H1 (cell line): ENCODE data around the gene CAPZB. TPM values are rescaled to one million over a fixed set of nuclear protein-coding genes. Genes with fewer than 3 reads are reported as not detected.

Experiments used
- CTCF ChIA-PET: fragments of 300-600 bp; sonication (Branson Sonifier 250); formaldehyde crosslinking; loops from one replicate; lab custom pipeline; 2021; ENCODE audit not compliant: partially characterized antibody; lab: Charles Lee
- POLR2A ChIA-PET: fragments of 300-600 bp; sonication (Branson Sonifier 250); formaldehyde crosslinking; loops from one replicate; lab custom pipeline; 2021; ENCODE audit warnings: inconsistent platforms; ENCODE audit not compliant: partially characterized antibody; lab: Charles Lee
- DNase-seq, 2 experiments: peaks; one replicate each; pipeline versions ENCODE4 v3.0.0 to v3.0.0-alpha.2; 2010 to 2022; ENCODE audit warnings: low spot score in 2 of 2, low read depth in 1 of 2, mixed read lengths in 1 of 2
- FAIRE-seq: peaks from 2 replicates; lab custom pipeline; 2011; peaks lifted over from hg19 to GRCh38; lab: Jason Lieb, UNC
- H2AFZ ChIP-seq: 2 replicates; pipeline ENCODE4 v1.8.1; 2012; ENCODE audit warnings: low read length, inconsistent platforms
- H2AK5ac ChIP-seq: 2 replicates; pipeline ENCODE4 v1.6.1; 2013; ENCODE audit warnings: low read depth, low read length
- H2BK120ac ChIP-seq: replicated peaks from 2 replicates; pipeline ENCODE3; 2013; ENCODE audit warnings: low read depth, low read length, inconsistent platforms
- H2BK12ac ChIP-seq: 2 replicates; pipeline ENCODE4 v1.6.1; 2013; ENCODE audit warnings: low read depth, low read length
- H2BK15ac ChIP-seq: 2 replicates; pipeline ENCODE4 v1.6.1; 2013; ENCODE audit warnings: low read length
- H2BK20ac ChIP-seq: 2 replicates; pipeline ENCODE4 v1.6.1; 2013; ENCODE audit warnings: low read length
- H2BK5ac ChIP-seq: 2 replicates; pipeline ENCODE4 v1.6.1; 2013; ENCODE audit warnings: low read depth, low read length
- H3K14ac ChIP-seq: 2 replicates; pipeline ENCODE4 v1.6.1; 2013; ENCODE audit warnings: inconsistent platforms; ENCODE audit not compliant: insufficient read length
- H3K18ac ChIP-seq: 2 replicates; pipeline ENCODE4 v1.6.1; 2013; ENCODE audit warnings: low read length; ENCODE audit errors: extremely low read depth
- H3K23ac ChIP-seq: 2 replicates; pipeline ENCODE4 v1.6.1; 2013; ENCODE audit warnings: inconsistent platforms; ENCODE audit not compliant: insufficient read length
- H3K23me2 ChIP-seq: 2 replicates; pipeline ENCODE4 v1.6.1; 2013; ENCODE audit warnings: low read depth, low read length
- H3K27ac ChIP-seq: 2 replicates; pipeline ENCODE4 v1.6.1; 2011; ENCODE audit warnings: low read depth, low read length, inconsistent platforms
- H3K27me3 ChIP-seq, 4 experiments: replicated peaks in 1 of 4; 1 replicate in 1 of 4; 2 replicates in 3 of 4; pipeline versions ENCODE4 v1.6.1 to v1.8.1; 2011 to 2013; ENCODE audit warnings: low read length in 3 of 4, mild to moderate bottlenecking in 3 of 4, inconsistent platforms in 2 of 4, mixed read lengths in 2 of 4, moderate library complexity in 1 of 4; ENCODE audit not compliant: control insufficient read depth in 3 of 4, insufficient read depth in 3 of 4; ENCODE audit errors: extremely low read depth in 1 of 4
- H3K36me3 ChIP-seq, 4 experiments: 2 replicates each; pipeline versions ENCODE4 v1.6.1 to v1.8.1; 2011 to 2013; ENCODE audit warnings: mild to moderate bottlenecking in 4 of 4, low read length in 3 of 4, moderate library complexity in 2 of 4, control low read depth in 1 of 4, inconsistent platforms in 1 of 4; ENCODE audit not compliant: insufficient read depth in 4 of 4, control insufficient read depth in 2 of 4
- H3K4ac ChIP-seq: replicated peaks from 2 replicates; pipeline ENCODE3; 2013; ENCODE audit warnings: low read length, low read depth, mixed read lengths, inconsistent platforms; ENCODE audit not compliant: insufficient read length
- H3K4me1 ChIP-seq, 4 experiments: replicated peaks in 1 of 4; 1 replicate in 1 of 4; 2 replicates in 3 of 4; pipeline versions ENCODE4 v1.6.1 to v1.8.1; 2011 to 2013; ENCODE audit warnings: low read length in 3 of 4, inconsistent platforms in 2 of 4, mixed read lengths in 1 of 4; ENCODE audit not compliant: insufficient read depth in 4 of 4, control insufficient read depth in 3 of 4
- H3K4me2 ChIP-seq, 2 experiments: 2 replicates each; pipeline versions ENCODE4 v1.6.1 to v1.8.1; 2011 to 2013; ENCODE audit warnings: low read depth in 2 of 2, low read length in 2 of 2, control low read depth in 1 of 2, inconsistent platforms in 1 of 2, mild to moderate bottlenecking in 1 of 2; ENCODE audit not compliant: insufficient read depth in 1 of 2
- H3K4me3 ChIP-seq, 4 experiments: fragments of 200-600, 300-600 bp in 1 of 4; sonication (generic), shearing (Covaris generic), sonication (Bioruptor Twin) in 1 of 4; 2 replicates each; pipeline versions ENCODE4 v1.5.1 to v1.8.1; 2011 to 2016; ENCODE audit warnings: low read length in 4 of 4, low read depth in 3 of 4, control low read depth in 2 of 4, inconsistent platforms in 2 of 4, mild to moderate bottlenecking in 2 of 4, mixed read lengths in 1 of 4, moderate library complexity in 1 of 4; ENCODE audit not compliant: insufficient read depth in 2 of 4; ENCODE audit errors: extremely low read depth in 1 of 4
- H3K56ac ChIP-seq: replicated peaks from 2 replicates; pipeline ENCODE3; 2013; ENCODE audit warnings: low read depth, mild to moderate bottlenecking, mixed read lengths, low read length, inconsistent platforms; ENCODE audit not compliant: insufficient read length
- H3K79me1 ChIP-seq: 2 replicates; pipeline ENCODE4 v1.6.1; 2013; ENCODE audit warnings: low read depth, low read length, control low read depth
- H3K79me2 ChIP-seq, 2 experiments: 2 replicates each; pipeline versions ENCODE4 v1.6.1 to v1.8.1; 2012 to 2013; ENCODE audit warnings: low read length in 2 of 2, mild to moderate bottlenecking in 2 of 2, inconsistent platforms in 1 of 2; ENCODE audit not compliant: insufficient read depth in 2 of 2, control insufficient read depth in 1 of 2
- H3K9ac ChIP-seq, 4 experiments: replicated peaks in 1 of 4; 1 replicate in 1 of 4; 2 replicates in 3 of 4; pipeline versions ENCODE4 v1.6.1 to v1.8.1; 2011 to 2013; ENCODE audit warnings: low read depth in 3 of 4, low read length in 3 of 4, control low read depth in 2 of 4, mild to moderate bottlenecking in 2 of 4, moderate library complexity in 2 of 4, inconsistent platforms in 1 of 4; ENCODE audit errors: extremely low read depth in 1 of 4
- H3K9me3 ChIP-seq, 2 experiments: 2 replicates each; pipeline versions ENCODE4 v1.6.1 to v1.8.1; 2012 to 2013; ENCODE audit warnings: mild to moderate bottlenecking in 2 of 2, moderate library complexity in 2 of 2, control low read depth in 1 of 2, inconsistent platforms in 1 of 2, low read depth in 1 of 2, low read length in 1 of 2, mixed read lengths in 1 of 2; ENCODE audit not compliant: insufficient read depth in 2 of 2
- H4K20me1 ChIP-seq, 2 experiments: replicated peaks in 1 of 2; 2 replicates each; pipeline versions ENCODE3 to v1.8.1; 2011 to 2013; ENCODE audit warnings: inconsistent platforms in 2 of 2, low read length in 2 of 2, mild to moderate bottlenecking in 1 of 2; ENCODE audit not compliant: insufficient read depth in 2 of 2, control insufficient read depth in 1 of 2
- H4K5ac ChIP-seq: 2 replicates; pipeline ENCODE4 v1.6.1; 2013; ENCODE audit warnings: low read length, low read depth, mixed read lengths, inconsistent platforms; ENCODE audit not compliant: insufficient read length
- H4K8ac ChIP-seq: 2 replicates; pipeline ENCODE4 v1.8.0; 2013; ENCODE audit warnings: mild to moderate bottlenecking, moderate library complexity, low read length, inconsistent platforms; ENCODE audit not compliant: insufficient read depth; ENCODE audit errors: extremely low read depth
- H4K91ac ChIP-seq: replicated peaks from 2 replicates; pipeline ENCODE3; 2013; ENCODE audit warnings: low read length, mixed read lengths, inconsistent platforms; ENCODE audit not compliant: insufficient read length
- CHD1 ChIP-seq: IDR thresholded peaks from 2 replicates; pipeline ENCODE4 v1.6.1; 2012; ENCODE audit warnings: low read depth, low read length, improper control_type of control experiment
- JUN ChIP-seq: IDR thresholded peaks from 2 replicates; pipeline ENCODE4 v1.6.1; 2011; ENCODE audit warnings: low read depth, mild to moderate bottlenecking, improper control_type of control experiment, low read length
- SP2 ChIP-seq: IDR thresholded peaks from 2 replicates; pipeline ENCODE4 v1.6.1; 2012; ENCODE audit warnings: mild to moderate bottlenecking, low read length, inconsistent platforms
- SP4 ChIP-seq: IDR thresholded peaks from 2 replicates; pipeline ENCODE4 v1.6.1; 2012; ENCODE audit warnings: low read length, inconsistent platforms
- WGBS, 2 experiments: shearing (Covaris generic) in 1 of 2; methylation state at CpG; one replicate each; pipeline versions ENCODE4 v1.1.6 to v1.1.7; 2013 to 2015; ENCODE audit warnings: low lambda C conversion rate in 2 of 2, mixed read lengths in 2 of 2, inconsistent platforms in 1 of 2, low coverage in 1 of 2, missing lambda C conversion rate in 1 of 2; ENCODE audit not compliant: insufficient replicate concordance in 2 of 2, insufficient coverage in 1 of 2, insufficient read length in 1 of 2; ENCODE audit errors: extremely low coverage in 1 of 2, missing lambda C conversion rate in 1 of 2; 5-methylcytosine and 5-hydroxymethylcytosine counted together
- polyA plus RNA-seq, 7 experiments: library from polyadenylated mRNA; depleted of rRNA in 3 of 7; stranded (reverse) in 5 of 7; unstranded in 2 of 7; fragments of >200 nt in 5 of 7; fragments of 200-250 nt in 2 of 7; gene quantifications; 1 replicate in 5 of 7; 2 replicates in 1 of 7; 4 replicates in 1 of 7; pipeline versions ENCODE4 v1.2.1 to v1.2.3, GENCODE V29; 2011 to 2013; ENCODE audit warnings: missing spikeins in 2 of 7, mixed read lengths in 2 of 7
- total RNA-seq: library from RNA; stranded (reverse); fragmentation: NEBNext Ultra II Directional; extraction: Animal tissue kit (Norgen Biotek cat#: 25700); gene quantifications from 2 replicates; pipeline ENCODE4 v1.2.1, GENCODE V29; 2021

Gene CAPZB
- total and polyA plus RNA-seq, 2 of the 8 experiments (the other 6 are each of a cell fraction or from before 2014, with no cell fraction given): 162 to 371 TPM

GRCh38 chr1:19357299-19357986 lies 127.9 kb downstream of the CAPZB start:
- H2BK15ac ChIP-seq: no peak overlapping the region
- H2BK120ac ChIP-seq: no peak overlapping the region
- H3K4me1 ChIP-seq: peaks cover 8 to 24% (median 17%) of the 10 kb centered on the region in 4 experiments
- H2BK20ac ChIP-seq: no peak overlapping the region
- no peaks in the 10 kb centered on the region for H3K9me3 ChIP-seq
- no peaks in the 10 kb centered on the region for H3K27me3 ChIP-seq
- no peak overlapping the region for H4K91ac ChIP-seq
- H3K27ac ChIP-seq: no peak overlapping the region
- no peak overlapping the region for H3K14ac ChIP-seq
- H3K79me1 ChIP-seq: peaks cover 9% of the 10 kb centered on the region
- no peak overlapping the region for H3K4ac ChIP-seq
- H4K20me1 ChIP-seq: peaks cover 17 to 20% of the 10 kb centered on the region in 2 experiments
- H3K4me3 ChIP-seq: no peak overlapping the region
- H3K9ac ChIP-seq: no peak overlapping the region
- no peaks in the 10 kb centered on the region for H3K23me2 ChIP-seq
- no peak for DNase-seq
- H2BK12ac ChIP-seq: no peak overlapping the region
- ChIA-PET POLR2A (no interaction called here), CTCF (interaction anchor here (4.6 to 5.3 kb wide), 2 partner anchors 14 to 18 kb away, joined by 29 to 72 read pairs; no protein-coding TSS in a partner anchor)
- H3K56ac ChIP-seq: no peak overlapping the region
- 93% methylated on average over 13 of the region's 13 CpGs; no CpG with 5 or more reads in 1 of the 2 experiments for WGBS, 2 experiments
- no peak overlapping the region for H3K23ac ChIP-seq
- no peak overlapping the region for H2AK5ac ChIP-seq
- 0 out of 2 replicates have a peak overlapping the region, but pooled peaks have one; percentile 52 for H2BK5ac ChIP-seq
- no peak for FAIRE-seq
- H3K79me2 ChIP-seq: peaks cover 0 to 14% of the 10 kb centered on the region in 2 experiments; a peak in 2 of 4 replicates
- TF ChIP-seq JUN: no peak
- no peak for TF ChIP-seq CHD1
- no peak for TF ChIP-seq SP2
- no peak for TF ChIP-seq SP4
- no peak overlapping the region for H3K18ac ChIP-seq
- no peak overlapping the region for H2AFZ ChIP-seq
- H4K5ac ChIP-seq: no peak overlapping the region
- H3K4me2 ChIP-seq: no peak overlapping the region
- H3K36me3 ChIP-seq: peaks cover 3 to 25% (median 11%) of the 10 kb centered on the region in 4 experiments; a peak in 5 of 8 replicates
- no peak overlapping the region for H4K8ac ChIP-seq
